Measurements from ENCODE around the gene SORT1.

GRCh38 chr1:109272831-109273547 lies 124.7 kb downstream of the SORT1 start:
- TF ChIP-seq CTCF (IDR thresholded peaks at IDR 0.05): no peak
- no peak for TF ChIP-seq GATA2 (CRISPR knock-in tag; IDR thresholded peaks at IDR 0.05)
- no peak for TF ChIP-seq EP300 (IDR thresholded peaks at IDR 0.05; ENCODE audit: borderline replicate concordance in 1 of 2, low read depth in 1 of 2, low read length in 1 of 2)
- TF ChIP-seq POLR2AphosphoS5 (IDR thresholded peaks at IDR 0.05; ENCODE audit: low read depth, low read length): no peak
- no peak for TF ChIP-seq FOSL2 (IDR thresholded peaks at IDR 0.05; ENCODE audit: borderline replicate concordance, low read depth)
- TF ChIP-seq MXI1 (IDR thresholded peaks at IDR 0.05; ENCODE audit: low read depth, low read length): no peak
- no peak for TF ChIP-seq EZH2phosphoT487 (IDR thresholded peaks at IDR 0.05; ENCODE audit: borderline replicate concordance, low read depth)
- no peak for TF ChIP-seq TAF1 (IDR thresholded peaks at IDR 0.05; ENCODE audit: borderline replicate concordance, low read depth, low read length)
- no peak for TF ChIP-seq SMC3 (IDR thresholded peaks at IDR 0.05; ENCODE audit: low read depth, low read length)
- TF ChIP-seq CHD2 (IDR thresholded peaks at IDR 0.05; ENCODE audit: low read length, partially characterized antibody): no peak
- no peak for TF ChIP-seq TCF12 (IDR thresholded peaks at IDR 0.05)
- TF ChIP-seq RXRA (IDR thresholded peaks at IDR 0.05; ENCODE audit: borderline replicate concordance, low read depth): no peak
- TF ChIP-seq SIN3A (IDR thresholded peaks at IDR 0.05; ENCODE audit: borderline replicate concordance, low read depth, low read length): no peak
